Glutamatergic neuron (in vitro differentiated cells): ENCODE data around the gene COMMD10. TPM values are rescaled to one million over a fixed set of nuclear protein-coding genes. Genes with fewer than 3 reads are reported as not detected.

Experiments
- DNase-seq: peaks from one replicate; pipeline ENCODE4 v3.0.0; 2022
- H3K27ac Mint-ChIP-seq: one replicate; pipeline ENCODE4 v1.8.0; 2020; ENCODE audit warnings: mild to moderate bottlenecking, mixed read lengths, inconsistent platforms; ENCODE audit not compliant: unreplicated experiment
- H3K27me3 Mint-ChIP-seq: one replicate; pipeline ENCODE4 v1.8.0; 2020; ENCODE audit warnings: mild to moderate bottlenecking, moderate library complexity, mixed read lengths, inconsistent platforms; ENCODE audit not compliant: unreplicated experiment
- H3K36me3 Mint-ChIP-seq: one replicate; pipeline ENCODE4 v1.8.0; 2020; ENCODE audit warnings: mild to moderate bottlenecking, mixed read lengths, inconsistent platforms; ENCODE audit not compliant: unreplicated experiment
- H3K4me1 Mint-ChIP-seq: one replicate; pipeline ENCODE4 v1.8.0; 2020; ENCODE audit warnings: mild to moderate bottlenecking, low read depth, mixed read lengths, inconsistent platforms; ENCODE audit not compliant: unreplicated experiment
- H3K4me3 Mint-ChIP-seq: one replicate; pipeline ENCODE4 v1.8.0; 2020; ENCODE audit warnings: mild to moderate bottlenecking, mixed read lengths, inconsistent platforms; ENCODE audit not compliant: unreplicated experiment
- H3K9me3 Mint-ChIP-seq: one replicate; pipeline ENCODE4 v1.8.0; 2020; ENCODE audit warnings: mild to moderate bottlenecking, moderate library complexity, mixed read lengths, inconsistent platforms; ENCODE audit not compliant: unreplicated experiment
- total RNA-seq: library from RNA; stranded (reverse); fragmentation: NEBNext Ultra II Directional; extraction: Animal tissue kit (Norgen Biotek cat#: 25700); gene quantifications from one replicate; pipeline ENCODE4 v1.2.1, GENCODE V29; 2021; ENCODE audit not compliant: unreplicated experiment
- TF ChIP-seq, protein P1 (sequence below): fragments of 200-600 bp; sonication (generic); IDR thresholded peaks from one replicate; pipeline ENCODE4 v1.5.0; 2021; ENCODE audit not compliant: partially characterized antibody, unreplicated experiment

Gene COMMD10
- total RNA-seq, 1 donor from 2014 or later: 22.9 TPM

DNA sequence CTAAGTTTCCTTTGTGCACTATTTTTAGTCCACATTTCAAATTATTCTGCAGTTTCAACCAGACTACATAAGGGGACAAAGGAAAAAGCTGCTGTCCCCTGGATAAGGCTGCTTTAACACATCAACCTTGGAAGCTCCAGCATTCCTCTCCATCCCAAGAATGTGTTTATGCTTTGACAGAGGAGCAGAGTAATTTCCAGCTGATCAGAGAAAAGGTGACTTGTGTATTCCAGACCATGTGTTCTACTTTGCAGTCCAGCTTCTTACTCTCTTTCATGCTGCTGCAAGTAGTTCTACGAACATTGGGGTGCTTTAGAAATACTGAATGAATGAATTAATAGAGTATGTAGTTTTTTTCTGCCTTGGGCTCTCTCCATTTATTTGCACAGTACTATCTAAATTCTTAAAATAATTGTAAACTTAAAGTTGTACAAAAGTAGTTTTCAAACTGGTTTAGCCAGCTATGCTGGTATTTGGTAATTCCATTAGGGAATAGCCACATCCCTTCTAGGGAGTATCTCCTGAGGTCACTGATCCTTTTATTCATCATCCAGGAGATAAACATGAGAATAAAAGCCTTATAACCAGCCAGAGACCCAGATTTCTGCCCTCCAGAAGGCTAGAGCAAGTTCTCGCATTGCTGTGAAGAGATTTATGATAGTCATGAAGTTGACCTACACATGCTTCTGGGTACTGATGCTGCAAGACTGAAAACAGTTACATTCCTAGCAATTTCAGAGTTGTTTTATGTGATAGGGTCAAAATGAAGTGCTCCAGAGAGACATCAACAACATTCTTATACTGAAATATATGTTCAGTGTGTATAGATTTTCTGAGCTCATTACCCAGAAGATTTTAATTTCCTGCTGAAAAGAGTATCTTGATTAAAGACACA is 215.2 kb downstream of the COMMD10 start:
- H3K27ac Mint-ChIP-seq: no peak overlapping the region
- H3K27me3 Mint-ChIP-seq: peaks cover 2% of the 10 kb centered on the region
- no peak overlapping the region for H3K4me3 Mint-ChIP-seq
- DNase-seq: no peak
- peaks cover 2% of the 10 kb centered on the region for H3K9me3 Mint-ChIP-seq
- peaks cover 5% of the 10 kb centered on the region for H3K36me3 Mint-ChIP-seq
- peaks cover 24% of the 10 kb centered on the region for H3K4me1 Mint-ChIP-seq
- TF ChIP-seq, protein P1, sequence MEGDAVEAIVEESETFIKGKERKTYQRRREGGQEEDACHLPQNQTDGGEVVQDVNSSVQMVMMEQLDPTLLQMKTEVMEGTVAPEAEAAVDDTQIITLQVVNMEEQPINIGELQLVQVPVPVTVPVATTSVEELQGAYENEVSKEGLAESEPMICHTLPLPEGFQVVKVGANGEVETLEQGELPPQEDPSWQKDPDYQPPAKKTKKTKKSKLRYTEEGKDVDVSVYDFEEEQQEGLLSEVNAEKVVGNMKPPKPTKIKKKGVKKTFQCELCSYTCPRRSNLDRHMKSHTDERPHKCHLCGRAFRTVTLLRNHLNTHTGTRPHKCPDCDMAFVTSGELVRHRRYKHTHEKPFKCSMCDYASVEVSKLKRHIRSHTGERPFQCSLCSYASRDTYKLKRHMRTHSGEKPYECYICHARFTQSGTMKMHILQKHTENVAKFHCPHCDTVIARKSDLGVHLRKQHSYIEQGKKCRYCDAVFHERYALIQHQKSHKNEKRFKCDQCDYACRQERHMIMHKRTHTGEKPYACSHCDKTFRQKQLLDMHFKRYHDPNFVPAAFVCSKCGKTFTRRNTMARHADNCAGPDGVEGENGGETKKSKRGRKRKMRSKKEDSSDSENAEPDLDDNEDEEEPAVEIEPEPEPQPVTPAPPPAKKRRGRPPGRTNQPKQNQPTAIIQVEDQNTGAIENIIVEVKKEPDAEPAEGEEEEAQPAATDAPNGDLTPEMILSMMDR: no peak

DNA sequence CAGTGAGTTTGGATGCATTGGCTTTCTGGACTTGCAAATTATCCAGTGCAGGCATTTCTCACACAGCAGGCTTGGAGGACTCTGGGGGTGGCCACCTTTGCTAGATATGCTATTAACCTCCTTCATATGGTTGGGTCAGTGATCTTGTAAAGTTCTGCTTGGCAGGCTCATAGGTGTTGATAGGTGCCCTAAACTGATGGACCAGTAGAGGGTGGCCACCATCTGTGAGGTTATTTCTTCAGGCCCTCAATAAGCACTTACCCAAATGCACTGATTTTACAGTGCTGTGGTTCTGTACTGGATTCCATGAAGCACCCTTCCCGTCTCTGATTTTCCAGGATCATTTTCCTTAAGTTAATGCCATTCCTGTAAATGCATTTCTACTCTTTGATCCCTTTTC is 216.3 kb downstream of the COMMD10 start:
- Mint-ChIP-seq H3K4me1 (peaks cover 23% of the 10 kb centered on the region), H3K27ac (no peak overlapping the region), H3K9me3 (peaks cover 2% of the 10 kb centered on the region), H3K27me3 (peaks cover 2% of the 10 kb centered on the region), H3K4me3 (no peak overlapping the region), H3K36me3 (peaks cover 13% of the 10 kb centered on the region)
- TF ChIP-seq, protein P1: no peak
- DNase-seq: no peak

DNA sequence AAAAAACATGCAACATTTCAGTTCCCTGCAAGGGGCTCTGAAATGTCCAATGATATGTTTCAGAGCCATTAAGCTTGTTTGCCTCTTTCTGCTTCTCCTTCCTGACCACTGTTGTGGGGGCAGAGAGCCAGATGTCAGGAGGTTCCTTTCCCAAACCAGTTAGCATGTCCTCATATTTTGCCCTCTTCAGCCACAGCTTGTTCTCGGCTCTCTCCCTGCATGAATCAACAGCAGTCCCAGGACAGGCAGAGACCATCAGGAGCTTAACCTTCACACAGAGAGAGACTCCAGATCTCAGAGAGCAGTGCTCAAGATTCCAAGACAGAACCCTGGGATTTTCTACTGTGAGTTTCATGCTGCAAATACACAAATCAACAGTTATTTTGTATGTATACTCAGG is 218.5 kb downstream of the COMMD10 start:
- H3K4me3 Mint-ChIP-seq: no peak overlapping the region

DNA sequence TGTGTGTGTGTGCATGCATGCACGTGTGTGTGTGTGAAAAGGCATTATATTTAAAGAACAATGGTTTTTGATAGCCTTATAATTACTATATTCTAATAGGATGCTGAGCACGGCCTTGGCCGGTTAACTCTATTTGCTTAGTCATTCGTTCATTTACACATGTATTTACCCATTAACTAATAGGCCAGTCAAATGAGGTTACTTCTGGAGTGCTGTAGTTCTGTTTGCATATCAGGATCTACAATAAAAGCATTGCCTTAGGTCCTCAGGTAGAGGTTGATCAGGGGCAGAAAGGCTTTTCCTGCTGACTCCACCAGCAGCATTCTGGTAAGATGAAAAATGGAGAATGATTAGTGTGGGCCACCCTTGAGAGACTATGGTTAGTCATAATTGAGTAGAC is 219.0 kb downstream of the COMMD10 start:
- Mint-ChIP-seq H3K4me3 (no peak overlapping the region), H3K36me3 (peaks cover 28% of the 10 kb centered on the region), H3K4me1 (peaks cover 3% of the 10 kb centered on the region), H3K27me3 (no peaks in the 10 kb centered on the region), H3K27ac (no peak overlapping the region), H3K9me3 (peaks cover 8% of the 10 kb centered on the region)
- no peak for DNase-seq
- TF ChIP-seq, protein P1: no peak

More for the DNA sequence above, 218.5 kb downstream of the COMMD10 start:
- no peak for DNase-seq
- Mint-ChIP-seq H3K27ac (no peak overlapping the region), H3K27me3 (no peaks in the 10 kb centered on the region), H3K9me3 (peaks cover 8% of the 10 kb centered on the region), H3K4me1 (peaks cover 5% of the 10 kb centered on the region), H3K36me3 (peaks cover 27% of the 10 kb centered on the region)
- TF ChIP-seq, protein P1: no peak

DNA sequence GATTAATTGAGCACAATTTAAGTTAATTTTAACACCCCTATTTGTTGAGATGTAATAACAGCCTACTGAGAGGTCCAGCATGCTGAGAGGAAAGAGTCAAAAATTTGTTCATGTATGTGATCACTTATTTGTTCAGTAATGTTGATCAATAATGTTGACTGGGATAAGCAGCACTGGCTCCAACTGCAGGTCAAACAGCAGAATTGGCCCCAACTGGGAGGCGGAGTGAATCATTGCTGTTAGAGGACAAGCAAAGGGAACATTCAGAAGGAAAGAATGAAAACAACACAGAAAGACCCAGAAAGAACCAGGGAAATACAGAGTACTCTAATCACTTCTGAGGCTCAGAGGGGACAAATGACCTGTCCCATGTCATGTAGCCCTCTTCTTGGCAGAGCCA is 221.1 kb downstream of the COMMD10 start:
- no peak for DNase-seq
- Mint-ChIP-seq H3K27ac (no peak overlapping the region), H3K36me3 (peaks cover 42% of the 10 kb centered on the region), H3K27me3 (no peaks in the 10 kb centered on the region), H3K9me3 (peaks cover 6% of the 10 kb centered on the region), H3K4me3 (no peak overlapping the region), H3K4me1 (no peaks in the 10 kb centered on the region)
- TF ChIP-seq, protein P1: no peak
